Stomach (tissue), 4 donors: ENCODE results near the gene GJB6.

Source experiments
- CTCF ChIP-seq, 7 experiments: fragments of 450-650 bp in 4 of 7; fragments of 200-600 bp in 3 of 7; sonication (generic) in 3 of 7; IDR thresholded peaks; one replicate each; pipeline ENCODE4 v1.5.1; 2016 to 2019; ENCODE audit warnings: antibody characterized with exemption in 7 of 7, control low read depth in 2 of 7, mild to moderate bottlenecking in 1 of 7
- POLR2A ChIP-seq, 4 donors: fragments of 450-650 bp; IDR thresholded peaks; one replicate each; pipeline ENCODE4 v1.6.1; 2016; ENCODE audit warnings: antibody characterized with exemption in 4 of 4, control low read depth in 2 of 4, mild to moderate bottlenecking in 1 of 4, moderate library complexity in 1 of 4
- POLR2AphosphoS5 ChIP-seq, 3 donors: sonication (generic); formaldehyde crosslinking; IDR thresholded peaks; one replicate each; pipeline ENCODE4 v1.6.1; 2016; ENCODE audit warnings: antibody characterized with exemption in 3 of 3

- TF ChIP-seq CTCF (IDR thresholded peaks at IDR 0.05), result no peak
- TF ChIP-seq POLR2A (IDR thresholded peaks at IDR 0.05), result no peak
- TF ChIP-seq POLR2AphosphoS5 (IDR thresholded peaks at IDR 0.05), result no peak
Measured at GRCh38 chr13:20190481-20191310, 41.4 kb downstream of the GJB6 start.
